ENCODE data around the gene PAQR5.

PAQR5 gene

GRCh38 chr15:69392352-69392751 lies 93.6 kb downstream of the PAQR5 start:
- DNase-seq (ENCODE audit: low read depth) = no peak

GRCh38 chr15:69393831-69394491 lies 95.2 kb downstream of the PAQR5 start:
- DNase-seq (ENCODE audit: low read depth) = no peak

- peak; percentile 67 for DNase-seq (ENCODE audit: low read depth)
Observed at GRCh38 chr15:69394556-69395282, 96.0 kb downstream of the PAQR5 start.

GRCh38 chr15:69395460-69395859 lies 96.7 kb downstream of the PAQR5 start:
- no peak for DNase-seq (ENCODE audit: low read depth)

- no peak for DNase-seq (ENCODE audit: low read depth)
Observed at GRCh38 chr15:69395991-69396390, 97.3 kb downstream of the PAQR5 start.

- DNase-seq (ENCODE audit: low read depth) = peak; percentile 32
Observed at GRCh38 chr15:69398491-69398891, 99.8 kb downstream of the PAQR5 start.

- DNase-seq (ENCODE audit: low read depth) = no peak
Observed at GRCh38 chr15:69400850-69401249, 102.1 kb downstream of the PAQR5 start.

GRCh38 chr15:69402816-69403215 lies 104.1 kb downstream of the PAQR5 start:
- no peak for DNase-seq (ENCODE audit: low read depth)

GRCh38 chr15:69403594-69403993 lies 104.9 kb downstream of the PAQR5 start:
- DNase-seq (ENCODE audit: low read depth) = peak; percentile 93

GRCh38 chr15:69405110-69405509 lies 106.4 kb downstream of the PAQR5 start:
- no peak for DNase-seq (ENCODE audit: low read depth)

GRCh38 chr15:69407719-69408400 lies 109.1 kb downstream of the PAQR5 start:
- DNase-seq (ENCODE audit: low read depth) = no peak

GRCh38 chr15:69408841-69409240 lies 110.1 kb downstream of the PAQR5 start:
- DNase-seq (ENCODE audit: low read depth) = no peak

- peak; percentile 41 for DNase-seq (ENCODE audit: low read depth)
Observed at GRCh38 chr15:69410248-69410874, 111.6 kb downstream of the PAQR5 start.

- no peak for DNase-seq (ENCODE audit: low read depth)
Observed at GRCh38 chr15:69412274-69412673, 113.6 kb downstream of the PAQR5 start.

- DNase-seq (ENCODE audit: low read depth) = no peak
Observed at GRCh38 chr15:69412701-69413100, 114.0 kb downstream of the PAQR5 start.

- DNase-seq (ENCODE audit: low read depth) = peak; percentile 98
Observed at GRCh38 chr15:69413822-69414700, 115.3 kb downstream of the PAQR5 start, which contains the start of gene KIF23. Gene KIF23 (plus strand): TSS chr15:69414349. CDS start chr15:69414466, 117 bp downstream.

GRCh38 chr15:69414701-69415167 lies 116.0 kb downstream of the PAQR5 start:
- DNase-seq (ENCODE audit: low read depth) = peak; percentile 94

- DNase-seq (ENCODE audit: low read depth) = peak; percentile 39
Observed at GRCh38 chr15:69415381-69415780, 116.7 kb downstream of the PAQR5 start.

- peak; percentile 28 for DNase-seq (ENCODE audit: low read depth)
Observed at GRCh38 chr15:69417581-69417980, 118.9 kb downstream of the PAQR5 start.

GRCh38 chr15:69421498-69421897 lies 122.8 kb downstream of the PAQR5 start:
- DNase-seq (ENCODE audit: low read depth) = peak; percentile 51

- peak; percentile 17 for DNase-seq (ENCODE audit: low read depth)
Observed at GRCh38 chr15:69422336-69422895, 123.7 kb downstream of the PAQR5 start.
